Fibroblast of skin of left quadriceps (primary cell): ENCODE data around the gene ASAP2.

Experiments
- DNase-seq, 2 experiments: peaks; one replicate each; pipeline ENCODE4 v3.0.0-alpha.2; 2013; ENCODE audit warnings: low read depth in 2 of 2

ASAP2 gene

DNA sequence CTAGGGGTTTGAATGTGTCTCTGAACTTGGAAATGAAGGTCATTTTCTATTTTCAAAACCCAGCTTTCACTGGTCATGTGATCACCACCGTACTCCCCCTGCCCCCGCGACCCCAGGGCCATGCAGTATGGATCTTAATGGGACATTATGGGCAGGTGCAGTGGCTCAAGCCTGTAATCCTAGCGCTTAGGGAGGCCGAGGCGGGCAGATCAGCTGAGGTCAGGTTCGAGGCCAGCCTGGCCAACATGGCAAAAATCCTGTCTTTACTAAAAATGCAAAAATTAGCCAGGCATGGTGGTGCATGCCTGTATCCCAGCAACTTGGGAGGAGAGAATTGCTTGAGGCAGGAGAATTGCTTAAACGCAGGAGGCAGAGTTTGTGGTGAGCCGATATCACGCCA is 139.4 kb downstream of the ASAP2 start:
- no peak for DNase-seq

DNA sequence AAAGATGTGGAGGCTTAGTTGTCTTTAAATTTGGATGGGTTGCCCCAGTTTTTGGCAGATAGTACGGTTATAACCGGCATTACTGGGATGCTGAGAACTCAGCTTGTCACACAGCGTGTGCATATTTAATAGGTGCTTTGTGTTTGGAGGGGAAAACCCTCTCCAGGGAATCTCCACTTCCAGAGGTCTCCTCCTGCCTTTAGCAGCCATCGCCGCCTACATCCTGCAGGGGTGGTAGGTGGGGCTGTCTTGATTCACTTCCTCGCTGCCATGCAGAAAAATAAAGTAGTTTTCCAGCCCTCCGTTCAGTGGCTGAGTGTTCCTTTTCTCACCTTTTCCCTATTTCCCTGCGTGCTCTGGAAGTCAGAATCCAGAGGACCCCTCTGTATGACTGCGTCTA is 140.3 kb downstream of the ASAP2 start:
- no peak for DNase-seq

DNA sequence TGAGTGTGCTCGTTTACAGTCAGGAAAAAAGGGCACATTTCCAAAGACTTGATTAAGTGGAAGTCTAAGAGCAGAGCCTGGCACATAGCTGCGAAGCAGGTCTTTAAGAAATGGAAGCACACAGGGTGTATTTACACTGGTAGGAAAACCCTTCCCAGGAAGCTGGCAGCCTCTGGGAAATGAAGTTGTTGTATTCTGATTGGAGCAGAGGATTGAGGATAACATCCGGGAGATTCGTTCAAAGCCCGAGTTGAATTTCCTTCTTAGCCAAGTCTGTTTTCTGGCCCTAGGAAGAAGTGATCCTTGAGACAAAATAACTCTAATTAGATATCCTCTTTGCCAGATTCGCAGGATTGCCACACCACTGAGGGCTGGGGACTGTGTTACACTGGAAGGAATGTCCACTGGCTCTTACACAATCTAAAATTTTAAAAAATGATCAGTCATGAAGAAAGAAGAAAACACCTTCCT is 140.8 kb downstream of the ASAP2 start:
- DNase-seq: no peak

DNA sequence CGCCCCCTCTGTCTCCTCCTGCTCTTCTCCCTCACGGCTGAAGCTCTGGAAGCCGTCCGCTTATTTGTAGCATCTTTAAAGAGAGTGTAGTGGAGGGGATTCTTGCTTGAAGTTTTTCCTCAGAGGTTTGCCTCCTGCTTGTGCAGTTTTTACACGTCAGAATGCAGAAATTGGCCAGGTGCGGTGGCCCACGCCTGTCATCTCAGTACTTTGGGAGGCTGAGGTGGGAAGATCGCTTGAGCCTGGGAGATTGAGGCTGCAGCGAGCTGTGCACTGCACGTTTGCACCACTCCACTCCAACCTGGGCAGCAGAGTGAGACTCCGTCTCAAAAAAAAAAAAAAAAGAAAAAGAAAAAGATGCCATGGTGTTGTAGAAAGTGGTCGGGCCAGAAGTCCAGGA is 147.7 kb downstream of the ASAP2 start:
- DNase-seq: no peak

DNA sequence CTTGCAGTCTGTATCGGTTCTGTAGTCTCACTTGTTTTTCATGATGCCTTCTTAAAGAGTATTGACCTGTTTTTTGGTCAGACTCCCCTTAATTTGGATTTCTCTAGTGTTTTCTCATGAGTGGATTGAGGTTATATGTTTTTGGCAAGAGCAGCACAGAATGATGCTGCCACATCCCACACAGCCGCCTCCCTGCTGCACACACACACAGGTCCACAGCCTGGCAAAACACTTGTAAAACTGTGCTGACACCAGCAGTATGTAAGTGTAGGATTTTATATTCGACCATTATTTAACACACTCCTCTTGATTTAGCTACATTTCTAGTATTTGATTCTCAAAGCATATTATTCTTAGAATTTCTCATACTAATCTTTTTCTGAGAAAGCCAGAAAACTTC is 148.7 kb downstream of the ASAP2 start:
- DNase-seq: no peak

DNA sequence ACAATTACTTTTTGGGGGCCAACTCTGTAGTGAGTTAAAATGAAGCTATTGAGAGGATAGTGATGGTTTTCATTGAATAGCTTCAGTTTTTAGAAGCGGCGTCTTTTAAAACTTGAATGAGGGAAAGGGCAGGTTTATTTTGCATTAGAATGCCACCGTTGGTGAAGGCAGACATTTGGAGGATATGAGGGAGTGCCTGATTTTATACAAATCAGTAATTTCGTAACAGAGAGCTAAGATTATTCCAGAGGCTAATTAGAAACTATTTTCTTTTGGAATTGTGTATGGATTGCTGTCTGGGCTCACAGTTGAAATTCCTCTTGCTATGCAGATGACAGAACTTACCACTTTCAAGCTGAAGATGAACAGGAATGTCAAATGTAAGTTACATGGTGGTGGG is 149.1 kb downstream of the ASAP2 start:
- DNase-seq: no peak

DNA sequence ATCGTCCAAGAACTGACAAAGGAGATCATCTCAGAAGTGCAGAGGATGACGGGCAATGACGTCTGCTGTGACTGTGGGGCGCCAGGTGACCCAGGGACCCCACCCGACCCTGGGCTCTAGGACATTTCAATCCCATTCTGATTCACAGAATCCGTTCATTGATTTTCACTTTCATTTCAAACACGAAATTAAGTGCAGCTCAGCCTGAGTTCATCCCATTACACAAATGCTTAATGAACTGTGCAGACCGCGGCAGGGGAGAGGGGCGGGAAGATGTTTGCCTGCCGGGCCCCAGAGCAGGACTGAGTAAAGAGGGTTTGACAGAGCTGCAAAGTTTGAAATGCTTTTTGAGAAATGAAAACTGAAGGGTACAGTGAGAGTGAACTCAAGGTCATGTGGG is 149.6 kb downstream of the ASAP2 start:
- DNase-seq: no peak

DNA sequence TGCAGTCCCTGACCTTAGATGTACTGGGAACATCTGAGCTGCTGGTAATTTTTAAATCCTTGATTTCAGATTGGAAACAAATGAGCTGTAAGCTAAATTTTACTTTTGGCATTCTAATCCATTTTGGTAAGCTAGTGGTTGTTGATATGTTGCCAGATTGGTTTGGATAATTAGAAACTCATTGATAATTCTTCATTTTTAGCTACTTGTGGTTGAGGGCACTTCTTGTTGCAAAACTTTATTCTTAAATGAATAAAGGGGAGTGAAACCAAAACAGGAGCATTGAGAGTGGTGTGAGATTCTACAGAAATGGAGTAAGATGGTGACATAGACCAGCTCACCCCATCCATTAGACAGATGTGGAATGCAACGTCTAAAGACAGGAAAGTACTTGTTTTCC is 152.2 kb downstream of the ASAP2 start:
- peak; percentile 29 to 45 for DNase-seq

DNA sequence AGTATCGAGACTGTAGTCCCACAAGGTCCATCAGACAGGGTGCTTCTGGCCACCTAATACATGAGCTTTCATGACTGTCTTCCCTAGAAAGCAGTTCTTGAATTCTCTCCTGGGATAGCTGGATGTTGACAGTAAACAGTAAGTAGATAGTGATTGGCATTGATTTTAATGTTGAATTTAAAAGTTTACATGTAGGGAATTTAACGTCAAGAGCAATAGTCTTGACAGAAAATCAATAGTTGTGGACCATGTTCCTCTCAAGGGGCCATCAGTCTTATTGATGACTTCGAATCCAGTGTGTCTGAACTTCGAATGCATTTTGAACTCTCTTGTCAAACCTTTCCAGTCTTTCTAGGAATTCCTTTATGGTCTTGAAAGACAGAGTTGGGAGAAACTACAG is 152.9 kb downstream of the ASAP2 start:
- DNase-seq: no peak

DNA sequence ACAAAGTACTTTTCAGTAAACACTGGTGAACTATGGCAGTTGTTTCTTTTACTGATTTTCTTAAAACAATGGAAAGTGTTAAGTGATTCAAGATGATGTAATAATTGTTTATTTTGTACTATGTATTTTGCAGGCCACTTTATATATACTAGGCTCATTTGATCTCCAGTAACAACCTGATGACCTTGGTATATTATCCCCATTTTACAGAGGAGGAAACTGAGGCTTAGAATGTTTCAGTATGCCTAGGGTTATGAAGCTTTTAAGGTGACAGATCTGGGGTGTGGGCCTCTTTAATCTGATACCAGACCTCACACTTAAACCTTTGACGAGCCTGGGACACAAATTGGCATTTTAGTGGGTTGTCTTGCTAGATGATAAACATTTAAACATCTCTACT is 153.5 kb downstream of the ASAP2 start:
- no peak for DNase-seq

DNA sequence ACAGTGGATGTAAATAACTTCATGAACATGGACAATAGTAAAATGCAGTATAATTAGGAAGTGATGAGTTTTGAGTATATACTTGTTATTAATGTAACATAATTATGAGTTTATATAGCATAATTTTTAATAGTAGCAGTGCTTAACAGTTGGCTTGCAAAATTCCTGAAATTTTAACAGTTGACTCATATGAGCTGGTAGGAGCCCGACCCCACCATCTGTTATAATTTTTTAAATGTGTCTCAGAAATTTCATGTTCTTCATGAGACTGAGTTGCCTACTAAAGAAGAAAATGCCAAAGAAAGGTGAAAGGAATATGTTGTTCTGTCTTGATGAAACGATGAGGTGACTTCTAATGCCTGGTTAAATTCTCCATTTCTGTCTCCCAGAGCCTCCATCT is 154.1 kb downstream of the ASAP2 start:
- DNase-seq: peak in 1 of 2 experiments; percentile 22

DNA sequence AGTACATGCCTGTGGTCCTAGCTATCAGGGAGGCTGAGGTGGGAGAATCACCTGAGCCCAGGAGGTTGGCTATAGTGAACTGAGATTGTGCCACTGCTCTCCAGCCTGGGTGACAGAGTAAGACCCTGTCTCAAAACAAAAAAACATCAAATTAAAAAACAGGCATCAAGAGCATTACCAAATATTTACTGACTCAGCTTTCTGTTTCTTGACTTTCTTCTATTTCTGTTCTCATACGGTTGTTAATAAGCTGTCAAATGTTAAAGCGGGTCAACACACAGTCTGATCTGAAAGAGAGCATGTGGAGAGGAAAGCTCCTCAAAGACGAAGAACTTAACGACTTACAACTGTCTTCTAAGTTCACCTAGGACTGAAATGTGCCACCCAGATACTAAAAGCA is 157.8 kb downstream of the ASAP2 start:
- no peak for DNase-seq

DNA sequence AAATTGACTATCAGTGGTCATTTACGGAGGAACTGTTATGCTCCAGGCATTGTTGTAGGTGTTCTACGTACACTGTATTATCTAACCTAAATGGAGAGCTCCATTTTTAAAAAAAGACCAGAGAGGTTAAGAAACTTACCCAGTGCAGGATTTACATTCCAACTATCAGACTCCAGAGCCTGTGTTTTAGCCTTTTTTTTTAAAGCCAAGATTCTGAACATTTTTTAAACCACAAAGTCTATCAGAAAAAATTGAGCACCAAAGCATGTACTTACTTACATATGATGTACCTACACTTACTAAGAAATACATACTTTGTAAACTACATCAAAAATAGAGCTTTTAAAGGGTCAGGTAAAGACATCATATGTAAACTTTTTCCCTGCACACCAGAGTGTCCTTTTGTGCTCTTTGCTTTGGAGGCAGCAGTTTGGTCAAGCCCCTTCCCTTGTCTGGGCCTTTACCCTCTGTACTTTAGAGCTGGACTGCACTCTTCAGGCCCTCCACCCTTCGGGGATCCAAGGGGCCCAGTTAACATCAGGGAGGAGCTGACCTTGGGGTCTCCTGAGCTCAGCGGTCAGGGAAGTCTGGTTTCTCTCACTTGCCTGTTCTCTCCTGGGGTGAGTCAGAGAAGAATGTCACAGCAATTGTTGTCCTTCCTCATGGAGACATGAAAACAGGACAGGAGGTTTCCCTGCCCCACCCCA is 158.3 kb downstream of the ASAP2 start:
- DNase-seq: no peak

DNA sequence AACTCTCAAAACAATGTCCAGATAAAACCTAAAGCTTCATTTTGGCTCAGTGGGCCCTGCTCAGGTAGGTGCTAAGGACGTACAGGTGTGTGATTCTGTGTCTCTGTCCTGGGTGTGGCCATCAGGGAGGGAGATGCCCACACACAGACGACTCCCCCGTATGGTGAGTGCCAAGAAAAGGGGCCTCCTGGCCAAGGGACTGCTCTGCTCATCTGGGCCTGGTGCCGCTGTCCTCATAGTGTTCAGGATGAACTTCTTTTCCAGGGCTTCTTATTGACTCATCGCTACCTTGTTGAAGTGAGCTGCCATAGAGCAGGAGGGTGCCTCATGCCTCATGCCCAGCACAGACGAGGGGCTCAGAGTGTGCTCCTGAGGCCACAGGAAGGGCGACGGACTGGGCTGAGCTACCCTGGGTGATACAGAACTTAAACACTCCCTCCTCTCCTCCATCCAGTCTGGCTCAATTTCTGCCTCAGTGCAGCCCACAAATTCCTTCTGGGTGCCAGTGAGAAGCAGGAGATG is 158.9 kb downstream of the ASAP2 start:
- DNase-seq: no peak

DNA sequence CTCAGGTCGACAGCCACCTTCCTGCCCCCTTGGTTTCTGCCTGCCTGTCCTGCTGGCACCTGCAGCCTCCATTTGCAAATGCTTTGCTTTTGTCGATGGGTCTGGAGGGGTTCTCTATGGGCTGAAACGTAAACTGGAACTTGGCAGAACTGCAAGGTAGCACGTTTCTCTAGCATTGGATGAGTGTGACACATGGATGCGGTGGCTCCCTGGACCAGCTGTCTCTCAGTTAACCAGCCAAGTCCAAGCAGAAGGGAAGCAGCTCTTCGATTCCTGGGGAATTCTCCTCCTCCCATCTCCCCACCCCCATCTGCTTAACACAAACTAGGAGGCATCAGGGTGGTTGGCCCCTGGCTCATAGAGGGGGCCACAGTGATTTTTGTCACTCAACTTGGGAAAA is 159.4 kb downstream of the ASAP2 start:
- no peak for DNase-seq

DNA sequence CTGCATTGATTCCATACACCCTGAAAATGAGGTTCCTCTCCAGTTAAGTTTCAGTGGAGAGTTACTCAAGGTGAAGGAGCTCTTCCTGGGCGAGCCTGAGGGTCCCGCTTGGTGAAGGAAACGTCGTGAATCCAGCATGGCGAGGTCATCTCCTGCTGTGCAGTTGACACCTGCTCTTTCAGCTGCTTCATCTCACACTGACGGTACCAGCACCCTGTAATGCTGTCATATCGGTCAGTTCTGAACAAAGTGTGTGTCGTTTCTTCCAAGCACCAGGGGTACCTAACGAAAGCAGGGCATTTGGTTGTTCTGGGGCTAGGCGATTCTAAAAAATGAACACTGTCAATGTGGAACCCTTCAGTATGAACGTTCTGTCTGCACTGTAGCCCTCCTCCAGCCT is 164.1 kb downstream of the ASAP2 start:
- DNase-seq: no peak

DNA sequence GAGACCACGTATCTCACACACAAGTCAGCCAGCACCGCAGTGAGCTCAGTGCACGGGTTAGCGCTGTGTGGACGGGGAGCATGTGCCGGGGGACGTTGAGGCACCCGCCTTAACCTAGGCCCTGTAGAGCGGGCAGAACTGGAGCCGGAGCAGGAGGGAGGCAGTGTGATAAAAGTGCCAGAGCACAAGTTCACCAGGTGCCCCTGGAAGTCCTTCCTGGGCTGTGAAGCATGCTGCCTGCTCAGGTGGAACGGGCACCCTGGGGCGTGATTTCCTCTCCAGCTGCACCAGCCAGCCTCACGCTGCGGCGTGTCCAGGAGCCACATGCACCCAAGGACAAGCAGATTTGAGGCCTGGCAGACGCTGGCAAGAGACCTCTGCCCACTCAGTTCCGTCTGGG is 166.4 kb downstream of the ASAP2 start:
- DNase-seq: no peak

DNA sequence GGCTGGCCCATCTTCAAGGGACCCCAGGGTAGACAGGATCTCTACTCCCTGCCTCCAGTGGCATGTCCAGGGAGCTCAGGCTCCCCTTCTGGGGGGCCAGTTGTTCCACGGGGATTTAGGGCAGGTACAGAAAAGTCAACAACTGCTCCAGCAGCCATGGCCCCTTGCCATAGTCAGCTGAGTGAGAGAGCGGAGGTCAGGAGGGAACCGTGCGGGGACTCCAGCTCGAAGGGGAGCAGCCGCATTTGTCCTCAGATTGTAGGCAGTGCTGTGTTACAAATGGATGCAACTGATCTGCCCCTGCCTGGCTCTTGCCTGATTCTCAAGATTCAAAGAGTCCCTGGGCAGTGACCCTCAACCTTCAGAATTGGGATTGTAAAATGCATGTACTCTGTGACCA is 166.9 kb downstream of the ASAP2 start:
- DNase-seq: no peak

DNA sequence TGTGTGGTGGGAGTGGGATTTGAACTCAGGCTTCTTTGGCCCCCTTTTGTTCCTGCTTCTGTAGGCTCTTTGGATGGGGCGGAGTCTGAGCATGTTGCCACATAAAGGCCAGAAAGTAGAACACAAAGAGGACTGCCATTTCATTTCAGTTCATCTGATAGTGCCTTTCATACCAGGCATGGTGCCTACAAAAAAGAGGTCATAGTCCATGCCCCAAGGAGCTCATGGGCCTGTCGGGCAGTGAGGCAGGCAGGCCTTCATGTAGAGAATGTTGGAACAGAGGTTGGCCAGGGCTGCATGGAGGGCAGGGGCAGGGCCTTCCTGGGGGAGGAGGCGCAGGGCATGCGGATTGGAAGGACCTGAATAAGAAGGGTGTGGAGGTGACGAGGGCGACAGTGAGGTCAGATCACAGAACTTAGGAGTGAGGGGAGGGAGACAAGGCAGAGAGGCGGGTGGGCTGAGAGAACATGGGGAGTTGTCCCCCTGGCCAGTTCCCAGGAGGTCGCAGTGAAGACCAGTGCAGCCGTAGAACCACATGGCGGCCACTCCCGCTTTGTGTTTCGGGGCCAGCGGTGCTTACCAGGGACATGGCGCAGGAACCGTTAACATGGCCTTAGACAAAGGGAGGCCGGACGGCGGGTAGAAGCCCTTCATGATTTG is 167.6 kb downstream of the ASAP2 start:
- DNase-seq: no peak

DNA sequence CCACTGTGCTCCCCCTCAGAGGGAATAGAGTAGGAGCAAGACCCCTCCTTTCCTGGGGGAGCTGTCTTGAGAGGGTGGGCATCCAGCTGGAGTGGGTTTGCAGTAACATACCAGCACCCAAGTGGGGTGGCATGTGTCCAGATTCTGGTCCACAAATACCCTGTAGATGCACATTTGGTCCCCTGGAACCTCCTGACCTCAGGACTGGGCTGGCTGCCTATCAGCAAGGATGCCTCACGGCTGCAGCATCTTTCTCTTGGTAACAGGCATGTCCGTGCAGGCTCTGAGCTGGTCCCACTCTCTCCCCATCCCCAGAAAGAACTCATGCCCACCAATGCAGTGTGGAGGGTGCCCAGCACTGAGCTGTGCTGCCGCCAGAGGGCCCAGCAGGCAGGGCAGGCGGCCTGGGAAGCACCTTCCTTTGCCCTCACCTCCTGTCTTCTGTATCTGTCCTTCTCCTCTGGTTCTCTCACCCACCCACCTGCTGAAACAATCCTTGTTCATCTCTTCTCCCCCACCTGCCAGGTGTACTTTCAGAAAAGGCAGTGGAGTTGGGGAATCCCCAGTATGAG is 169.3 kb downstream of the ASAP2 start:
- DNase-seq: no peak

DNA sequence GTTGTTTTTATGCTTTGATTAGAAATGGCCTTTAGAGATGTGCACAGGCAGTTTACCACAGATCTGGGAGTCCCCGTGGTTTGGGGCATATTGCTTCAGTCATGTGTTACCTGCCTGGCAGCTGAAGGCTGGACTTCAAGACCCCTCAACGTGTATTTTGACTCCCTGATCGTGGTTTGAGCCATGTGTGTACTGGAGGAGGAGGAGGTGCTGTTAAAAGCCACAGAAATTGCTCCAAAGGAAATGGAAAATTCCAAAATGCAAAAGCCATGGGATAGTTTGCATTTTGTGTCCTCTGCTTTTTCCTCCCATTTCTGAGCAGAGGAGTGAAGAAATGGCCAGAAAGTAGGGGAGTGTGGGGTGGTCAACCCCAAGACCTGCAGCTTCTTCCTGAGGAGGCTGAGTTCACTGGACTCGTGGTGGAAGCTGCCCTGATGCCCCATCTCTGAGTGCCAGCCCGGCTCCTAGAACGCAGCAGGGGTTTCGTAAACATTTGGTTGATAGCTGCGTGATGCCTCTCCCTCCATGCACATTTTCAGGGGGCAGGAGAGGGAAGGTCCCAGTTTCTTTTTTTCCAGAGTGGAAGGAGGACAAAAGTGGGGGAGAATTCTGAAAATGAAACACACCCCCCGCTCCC is 171.0 kb downstream of the ASAP2 start:
- DNase-seq: no peak
